SKM-1 (cell line): ENCODE data around the gene ADH1C.
"Not testable (repeated sequence)": the region's sequence is repeated elsewhere in the genome, so short reads cannot be mapped to it uniquely, and the experiment has no call there.

Source experiments
- DNase-seq: peaks from one replicate; lab custom pipeline; 2025; ENCODE audit not compliant: unreplicated experiment; lab: John Stamatoyannopoulos, UW

The ADH1C gene

DNA sequence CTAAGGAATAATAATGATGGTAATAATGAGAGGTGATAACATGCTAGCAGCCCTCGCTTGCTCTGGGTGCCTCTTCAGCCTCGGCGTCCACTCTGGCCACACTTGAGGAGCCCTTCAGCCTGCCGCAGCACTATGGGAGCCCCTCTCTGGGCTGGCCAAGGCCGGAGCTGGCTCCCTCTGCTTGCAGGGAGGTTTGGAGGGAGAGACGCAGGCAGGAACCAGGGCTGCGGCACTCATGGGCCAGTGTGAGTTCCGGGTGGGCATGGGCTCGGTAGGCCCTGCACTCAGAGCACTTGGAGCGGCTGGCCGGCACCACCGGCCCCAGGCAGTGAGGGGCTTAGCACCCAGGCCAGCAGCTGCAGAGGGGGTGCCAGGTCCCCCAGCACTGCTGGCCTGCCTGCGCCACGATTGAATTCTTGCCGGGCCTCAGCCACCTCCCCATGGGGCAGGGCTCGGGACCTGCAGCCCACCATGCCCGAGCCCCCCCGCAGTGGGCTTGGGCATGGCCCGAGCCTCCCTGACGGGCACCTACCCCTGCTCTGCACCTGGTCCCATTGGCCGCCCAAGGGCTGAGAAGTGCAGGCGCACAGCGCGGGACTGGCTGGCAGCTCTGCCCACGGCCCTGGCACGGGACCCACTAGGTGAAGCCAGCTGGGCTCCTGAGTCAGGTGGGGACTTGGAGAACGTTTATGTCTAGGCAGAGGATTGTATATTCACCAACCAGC lies 7.1 kb upstream of the ADH1C start:
- no peak for DNase-seq

GRCh38 chr4:99357948-99358347 lies 5.4 kb upstream of the ADH1C start:
- no peak for DNase-seq

- DNase-seq: no peak
These were observed 4.4 kb upstream of the ADH1C start for GRCh38 chr4:99356992-99357391.

- not testable (repeated sequence) for DNase-seq
These were observed 3.6 kb upstream of the ADH1C start for GRCh38 chr4:99356149-99356548.

DNA sequence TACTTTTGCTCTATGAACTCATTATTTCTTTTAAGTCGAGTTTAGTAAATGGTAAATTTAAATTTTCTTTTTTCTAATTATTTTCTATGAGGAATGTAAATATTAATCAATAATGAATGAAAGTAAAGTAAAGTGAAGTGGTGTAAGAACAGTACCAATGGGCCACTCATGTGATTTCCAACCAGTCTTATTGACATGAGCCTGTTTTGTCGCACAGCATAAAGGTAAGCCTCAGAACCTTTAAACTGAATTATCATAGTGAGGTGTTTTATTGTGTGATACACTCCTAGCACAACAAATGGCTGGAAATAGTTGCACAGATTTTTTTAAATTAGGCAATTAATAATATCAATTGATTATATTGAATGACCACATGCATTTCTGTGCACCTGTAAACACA lies 1.1 kb downstream of the ADH1C start:
- no peak for DNase-seq

- DNase-seq: no peak
These were observed 3.2 kb downstream of the ADH1C start for GRCh38 chr4:99349338-99349737.

DNA sequence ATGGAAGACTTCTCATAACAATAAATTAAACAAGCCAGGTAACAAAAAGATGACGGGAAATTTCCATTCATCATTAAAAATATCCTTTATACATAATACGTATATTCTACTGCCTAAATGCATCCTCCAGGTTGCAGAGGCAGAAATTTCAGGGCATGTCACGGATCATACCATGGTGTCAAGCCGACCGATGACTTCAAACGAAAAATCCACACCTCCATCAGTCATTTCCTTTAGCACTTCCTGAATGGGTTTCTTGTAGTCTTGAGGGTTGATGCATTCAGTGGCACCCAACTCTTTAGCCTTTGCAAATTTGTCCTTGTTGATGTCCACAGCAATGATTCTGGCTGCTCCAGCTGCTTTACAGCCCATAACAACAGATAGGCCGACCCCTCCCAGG lies 9.9 kb downstream of the ADH1C start:
- DNase-seq: not testable (repeated sequence)

DNA sequence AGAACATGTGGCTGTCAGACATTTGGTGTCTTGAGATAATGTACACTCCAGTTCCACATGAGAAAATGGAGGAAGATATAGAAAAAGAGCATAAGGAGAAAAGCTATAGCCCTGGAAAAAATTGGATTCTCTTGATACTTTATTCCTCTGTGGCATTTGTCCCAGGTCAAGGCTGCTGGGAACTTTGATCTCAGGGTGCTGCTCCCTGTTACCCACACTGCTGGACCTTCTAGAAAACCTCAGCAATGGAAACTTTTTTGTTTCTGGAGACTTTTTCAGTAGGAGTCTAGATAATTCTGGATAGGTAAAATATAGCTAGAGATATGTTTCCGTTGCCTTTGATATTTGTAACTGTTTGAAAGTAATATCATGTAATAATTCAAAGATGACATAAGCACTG lies 11.1 kb downstream of the ADH1C start:
- no peak for DNase-seq

GRCh38 chr4:99339172-99339571 lies 13.4 kb downstream of the ADH1C start:
- DNase-seq: no peak

GRCh38 chr4:99336553-99336952 lies 16.0 kb downstream of the ADH1C start:
- DNase-seq: no peak

GRCh38 chr4:99334880-99335279 lies 17.7 kb downstream of the ADH1C start:
- no peak for DNase-seq

DNA sequence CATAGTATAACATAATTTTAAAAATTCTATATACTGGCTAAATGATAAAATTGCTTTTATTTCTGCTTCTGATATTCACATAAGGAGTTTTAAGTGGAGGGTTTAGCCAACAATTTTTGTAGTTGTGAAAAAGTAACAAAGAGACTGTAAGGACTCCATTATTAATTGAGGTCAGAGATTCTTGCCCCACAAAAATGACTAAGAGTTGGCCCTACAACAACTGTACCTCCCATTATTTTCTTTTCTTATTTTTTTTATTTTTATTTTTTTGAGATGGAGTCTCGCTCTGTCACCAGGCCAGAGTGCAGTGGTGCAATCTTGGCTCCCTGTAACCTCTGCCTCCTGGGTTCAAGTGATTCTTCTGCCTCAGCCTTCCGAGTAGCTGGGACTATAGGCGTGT lies 21.9 kb downstream of the ADH1C start:
- DNase-seq: no peak

DNA sequence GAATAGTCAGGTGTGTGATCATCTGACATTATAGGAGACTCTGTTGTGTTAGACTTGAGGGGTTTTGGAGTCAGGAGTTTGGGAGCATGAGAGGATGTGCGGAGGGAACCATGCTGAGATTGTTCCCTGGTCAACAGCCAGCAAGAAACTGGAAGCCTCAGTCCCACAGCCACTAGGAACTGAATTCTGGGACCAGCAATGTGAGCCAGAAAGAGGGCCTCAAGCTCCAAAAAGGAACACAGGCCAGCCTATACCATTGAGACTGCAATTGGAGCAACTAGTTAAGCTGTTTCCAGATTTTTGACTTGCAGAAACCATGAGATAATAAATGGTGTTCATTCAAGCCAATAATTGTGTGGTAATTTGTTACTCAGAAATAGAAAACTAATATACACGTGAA lies 22.7 kb downstream of the ADH1C start:
- no peak for DNase-seq

DNA sequence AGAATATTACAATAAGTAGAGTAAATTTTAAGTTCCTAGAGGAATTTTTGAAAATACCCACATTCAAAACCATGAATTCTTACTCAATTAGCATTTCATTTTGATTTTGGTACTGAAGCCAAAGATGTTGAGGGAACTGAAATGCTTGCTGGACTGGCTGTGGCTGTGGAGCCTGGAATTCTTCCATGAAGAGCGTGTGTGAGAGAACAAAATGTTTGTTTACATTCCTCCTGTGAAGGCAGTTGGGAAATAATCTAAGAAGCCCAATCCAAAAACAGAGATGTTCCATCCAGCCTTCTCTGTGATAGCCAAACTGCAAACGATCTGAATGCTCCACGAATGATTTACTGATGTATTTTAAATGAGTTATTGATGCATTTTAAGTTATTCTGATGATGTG lies 27.6 kb downstream of the ADH1C start:
- no peak for DNase-seq

DNA sequence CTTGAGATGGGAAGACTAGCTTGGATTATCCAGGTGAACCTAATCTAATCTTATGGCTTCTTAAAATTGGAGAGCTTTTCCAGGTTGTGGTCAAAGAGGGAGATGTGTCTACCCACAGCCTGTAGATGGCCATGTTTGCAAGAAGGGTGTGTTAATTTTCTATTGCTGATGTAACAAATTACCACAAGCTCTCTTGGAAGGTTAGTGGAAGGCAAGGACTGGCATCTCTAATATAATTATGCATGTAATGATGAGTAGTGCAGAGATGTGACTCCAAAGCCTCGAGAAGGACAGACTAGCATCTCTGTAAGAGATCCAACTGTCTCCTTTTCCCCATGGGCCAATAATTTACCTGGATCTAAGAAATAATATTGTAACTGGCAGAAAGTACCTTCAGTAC lies 28.2 kb downstream of the ADH1C start:
- no peak for DNase-seq

DNA sequence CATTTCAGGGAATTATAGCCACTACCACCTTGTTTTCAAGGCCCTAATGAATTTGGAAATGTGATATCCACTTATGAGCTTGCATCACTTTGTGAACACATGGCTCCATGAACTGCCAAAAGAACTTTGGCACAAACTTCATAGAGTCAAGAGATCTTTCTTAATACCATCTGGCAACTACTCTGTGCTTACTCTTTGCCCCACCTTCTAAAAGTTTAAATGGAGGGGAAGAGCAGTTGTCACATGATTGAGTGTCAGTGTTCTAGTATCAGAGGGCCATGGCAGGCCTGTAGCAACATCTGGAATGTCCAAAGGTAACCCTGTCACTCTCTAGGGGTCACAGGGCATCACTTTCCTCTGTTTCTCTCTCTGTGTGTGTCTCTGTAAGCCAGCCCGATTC lies 28.8 kb downstream of the ADH1C start:
- no peak for DNase-seq

- DNase-seq: no peak
These were observed 31.0 kb downstream of the ADH1C start, which contains the start of gene ADH1B for GRCh38 chr4:99321241-99322191. ADH1B (minus strand) TSS chr4:99321401; CDS start chr4:99321331, 70 bp downstream.

GRCh38 chr4:99317811-99318210 lies 34.7 kb downstream of the ADH1C start:
- DNase-seq: not testable (repeated sequence)

GRCh38 chr4:99317354-99317753 lies 35.2 kb downstream of the ADH1C start:
- DNase-seq: no peak

DNA sequence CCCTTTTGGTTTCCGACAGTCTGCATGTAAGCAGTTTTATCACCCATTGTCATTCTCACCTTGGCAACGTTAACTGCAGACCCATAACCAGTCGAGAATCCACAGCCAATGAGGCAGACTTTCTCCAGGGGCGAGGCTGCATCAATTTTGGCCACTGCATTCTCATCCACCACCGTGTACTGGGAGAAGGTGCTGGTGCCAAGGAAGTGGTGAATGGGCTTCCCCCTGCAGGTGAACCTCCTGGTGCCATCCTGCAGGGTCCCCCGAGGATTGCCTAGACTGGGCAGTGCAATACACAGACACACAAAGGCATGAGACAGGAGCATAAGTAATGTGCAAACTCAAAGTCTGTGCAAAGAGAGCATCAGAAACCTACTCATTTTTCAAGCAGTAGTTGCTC lies 36.7 kb downstream of the ADH1C start:
- no peak for DNase-seq

DNA sequence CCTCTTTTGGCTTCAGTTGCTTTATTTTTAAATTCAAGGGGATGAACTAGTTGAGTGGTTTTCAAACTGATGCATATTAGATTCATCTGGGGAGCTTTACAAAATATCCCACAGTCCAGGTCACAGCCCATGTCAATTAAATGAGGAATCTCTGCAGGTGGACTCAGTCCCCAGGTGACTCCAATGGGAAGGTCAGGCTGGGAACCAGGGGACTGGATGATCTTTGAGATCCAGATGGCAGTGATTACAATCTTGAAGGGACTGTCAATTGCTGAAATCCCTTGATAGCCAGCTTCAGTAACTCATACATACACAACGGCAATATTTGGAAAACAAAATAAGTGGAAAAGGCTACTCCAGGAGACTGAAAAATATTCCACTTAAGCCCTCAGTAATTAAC lies 38.3 kb downstream of the ADH1C start:
- DNase-seq: no peak

DNA sequence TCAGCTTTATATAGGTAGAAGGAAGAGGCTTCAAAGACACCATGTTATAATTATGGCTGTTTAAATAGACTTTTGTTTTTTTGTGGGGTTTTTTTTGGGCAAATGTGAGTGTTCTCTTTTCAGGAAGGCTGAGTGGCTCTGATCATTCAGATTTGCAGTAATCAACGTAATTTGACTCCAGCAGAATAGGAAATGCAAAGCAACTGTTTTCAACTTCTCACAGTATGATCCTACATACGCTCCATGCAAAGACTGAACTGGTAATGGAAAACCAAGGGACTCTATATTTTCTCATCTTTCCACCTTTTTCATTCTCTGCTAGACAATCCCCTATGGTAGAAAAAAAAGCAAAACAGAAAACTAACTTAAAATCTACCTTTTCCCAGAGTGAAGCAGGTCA lies 42.2 kb downstream of the ADH1C start:
- no peak for DNase-seq
